HuH-7 (cell line): ENCODE measurements around the gene TMEM174.
"Not testable (repeated sequence)": the region's sequence is repeated elsewhere in the genome, so short reads cannot be mapped to it uniquely, and the experiment has no call there.

Experiments used
- DNase-seq: peaks from one replicate; pipeline ENCODE4 v3.0.0; 2011; ENCODE audit warnings: low spot score

TMEM174 gene

GRCh38 chr5:73196201-73196600, 23.2 kb downstream of the TMEM174 start:
- no peak for DNase-seq

GRCh38 chr5:73197637-73198257, 24.8 kb downstream of the TMEM174 start:
- no peak for DNase-seq

DNA sequence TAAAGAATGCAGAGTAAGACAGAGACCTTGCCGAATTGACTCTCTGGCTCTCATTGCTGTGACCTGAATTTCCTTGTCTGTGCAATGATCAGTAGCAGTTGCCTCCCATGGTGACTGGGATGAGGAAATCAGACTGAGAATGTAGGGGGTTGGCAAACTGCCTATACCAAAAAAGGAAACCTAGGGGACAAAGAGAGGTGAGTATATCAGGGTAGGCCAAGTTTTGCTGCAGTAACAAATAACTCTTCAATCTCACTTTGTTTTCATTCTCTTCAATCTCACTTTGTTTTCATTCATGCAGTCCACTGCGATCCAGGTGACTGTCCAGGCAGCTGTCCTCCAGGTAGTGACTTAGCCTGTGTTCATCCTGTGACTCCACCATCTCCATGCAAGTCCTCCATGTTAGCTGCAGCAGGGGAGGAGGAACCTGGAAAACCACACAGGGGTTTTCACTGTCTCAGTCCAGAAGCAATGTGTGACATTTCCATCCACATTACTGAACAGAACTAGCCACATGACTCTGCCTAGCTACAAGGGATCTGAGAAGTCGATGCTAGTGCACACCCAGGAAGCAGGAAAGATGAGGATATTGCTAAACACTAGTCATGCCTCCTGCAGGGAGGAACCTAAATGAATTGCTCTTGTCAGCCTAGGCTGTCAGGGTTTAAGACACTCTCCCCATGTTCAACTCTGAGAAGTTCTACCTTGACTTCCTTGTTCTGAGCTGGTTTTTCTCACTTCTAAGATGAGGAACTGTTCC, 26.0 kb downstream of the TMEM174 start:
- DNase-seq: no peak

GRCh38 chr5:73199671-73200070, 26.7 kb downstream of the TMEM174 start:
- DNase-seq: no peak

DNA sequence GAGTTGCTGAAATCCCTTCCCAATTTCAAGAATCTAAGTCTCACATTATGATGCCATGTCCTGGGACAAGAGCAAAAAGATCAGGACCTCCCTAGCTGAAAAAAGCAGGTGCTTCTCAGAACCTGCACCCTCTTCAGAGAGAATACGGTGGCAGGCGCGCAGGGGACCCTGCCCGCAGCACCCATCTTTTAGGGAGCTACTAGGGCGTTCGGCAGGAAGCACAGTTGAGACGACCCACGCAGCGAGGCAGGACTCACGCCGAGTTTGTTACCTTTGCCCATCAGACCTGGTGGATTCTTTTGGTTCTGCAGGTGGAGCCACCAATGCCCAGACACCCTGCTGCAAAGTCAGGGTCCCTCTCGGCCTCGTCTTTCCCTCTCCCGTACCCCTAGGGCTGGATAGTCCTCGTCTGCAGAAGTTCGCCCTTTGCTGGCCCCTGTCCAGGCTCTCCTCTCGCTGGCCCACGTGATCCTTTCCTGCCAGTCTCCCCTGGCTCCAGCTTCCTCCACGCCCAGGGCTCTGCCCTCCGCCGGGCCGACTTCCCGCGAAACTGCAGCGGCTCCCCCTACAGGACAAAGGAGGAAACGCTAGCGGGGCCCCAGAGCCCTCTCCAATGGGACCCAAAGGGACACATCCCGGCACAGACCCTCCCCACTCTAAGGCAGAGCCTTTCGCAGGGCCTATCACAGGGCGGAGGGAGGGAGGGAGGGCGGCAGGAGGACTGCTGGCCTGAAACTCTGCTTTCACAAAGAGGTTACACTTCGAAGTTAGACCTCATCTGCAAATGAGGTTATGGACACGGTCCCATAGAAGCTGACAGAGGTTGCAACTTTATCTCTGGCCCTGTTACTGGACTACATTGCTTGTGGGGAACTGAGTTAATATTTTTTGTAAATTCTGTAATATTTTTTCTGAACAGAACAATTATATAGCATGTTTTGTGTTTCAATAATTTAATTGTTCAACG, 28.8 kb downstream of the TMEM174 start:
- peak; percentile 82 for DNase-seq

DNA sequence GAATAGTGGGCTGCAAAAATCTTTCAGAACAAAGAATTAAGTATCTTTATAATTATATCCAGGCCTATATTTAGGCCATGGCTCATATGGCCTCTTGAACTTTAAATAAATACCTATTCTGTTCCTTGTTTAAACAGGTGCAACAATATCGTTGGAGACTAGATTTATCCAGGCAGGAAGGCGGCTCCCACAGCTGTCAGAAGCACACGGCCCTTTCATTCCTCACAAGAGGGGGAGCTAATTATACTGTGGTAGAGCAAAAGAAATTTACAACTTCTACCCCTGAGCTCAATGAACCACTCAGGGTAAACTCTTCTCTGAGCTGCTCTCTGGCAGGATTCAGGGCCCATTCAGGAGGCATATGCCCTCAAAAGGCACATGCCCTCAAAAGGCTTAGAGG, 31.3 kb downstream of the TMEM174 start:
- DNase-seq: no peak

DNA sequence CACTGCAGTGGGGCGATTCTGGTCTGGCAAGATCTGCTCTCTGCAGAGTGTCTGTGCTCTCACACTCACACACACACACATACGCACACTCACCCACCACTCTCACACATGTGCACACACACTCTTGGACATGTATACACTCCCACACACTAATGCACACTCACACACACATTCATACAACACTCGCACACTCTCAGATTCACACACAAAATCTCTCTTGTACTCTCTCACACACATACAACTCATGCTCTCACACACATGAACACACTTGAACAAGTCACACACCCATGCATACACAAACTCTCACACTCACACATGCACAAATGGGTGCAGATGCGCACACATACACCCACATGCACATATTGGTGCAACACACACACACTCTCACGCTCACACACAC, 31.7 kb downstream of the TMEM174 start:
- DNase-seq: no peak

- DNase-seq: no peak
Observed at GRCh38 chr5:73205305-73205704, 32.3 kb downstream of the TMEM174 start.

GRCh38 chr5:73207239-73207638, 34.2 kb downstream of the TMEM174 start:
- DNase-seq: not testable (repeated sequence)

- not testable (repeated sequence) for DNase-seq
Observed at GRCh38 chr5:73209075-73209474, 36.1 kb downstream of the TMEM174 start.

GRCh38 chr5:73212693-73213092, 39.7 kb downstream of the TMEM174 start:
- DNase-seq: not testable (repeated sequence)

- no peak for DNase-seq
Observed at GRCh38 chr5:73213566-73213998, 40.6 kb downstream of the TMEM174 start.

DNA sequence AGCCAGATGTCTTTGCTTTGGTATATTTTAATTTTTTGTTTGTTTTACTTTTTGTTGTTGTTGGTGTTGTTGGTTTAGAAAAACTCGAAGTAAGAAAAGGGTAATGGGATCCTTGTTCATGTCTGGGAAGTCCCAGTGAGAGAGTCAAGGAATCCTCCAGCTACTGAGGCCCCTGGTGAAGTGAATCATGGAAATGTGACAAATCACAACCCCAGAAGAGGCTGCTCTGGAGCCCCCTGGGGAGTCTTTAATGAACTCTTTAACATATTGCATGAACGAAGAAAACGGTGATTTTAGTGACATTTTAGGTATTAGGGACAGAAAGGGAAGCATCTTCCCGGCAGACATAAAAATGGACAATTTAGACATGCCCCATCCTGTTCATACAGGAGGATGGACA, 41.3 kb downstream of the TMEM174 start:
- DNase-seq: no peak

GRCh38 chr5:73214996-73215395, 42.0 kb downstream of the TMEM174 start:
- DNase-seq: no peak

DNA sequence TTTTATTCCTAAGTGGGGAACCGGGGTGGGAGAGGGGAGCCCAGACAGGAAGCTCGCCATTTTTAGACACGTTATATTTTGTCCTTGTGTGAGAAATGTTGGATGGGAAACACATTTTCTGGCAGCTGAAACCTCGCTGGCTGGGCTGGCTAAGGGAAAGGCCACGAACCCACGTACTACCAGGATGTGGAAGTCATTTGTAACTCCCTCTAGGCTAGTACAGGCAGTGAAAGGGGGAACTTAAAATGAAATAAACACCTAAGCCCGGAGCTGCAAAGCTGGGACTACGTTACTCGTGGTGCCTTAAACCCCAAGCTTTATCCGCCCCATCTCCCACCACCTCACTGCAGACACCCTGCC, 42.5 kb downstream of the TMEM174 start:
- DNase-seq: no peak

- DNase-seq: peak; percentile 82
Observed at GRCh38 chr5:73215891-73216610, 43.1 kb downstream of the TMEM174 start.

DNA sequence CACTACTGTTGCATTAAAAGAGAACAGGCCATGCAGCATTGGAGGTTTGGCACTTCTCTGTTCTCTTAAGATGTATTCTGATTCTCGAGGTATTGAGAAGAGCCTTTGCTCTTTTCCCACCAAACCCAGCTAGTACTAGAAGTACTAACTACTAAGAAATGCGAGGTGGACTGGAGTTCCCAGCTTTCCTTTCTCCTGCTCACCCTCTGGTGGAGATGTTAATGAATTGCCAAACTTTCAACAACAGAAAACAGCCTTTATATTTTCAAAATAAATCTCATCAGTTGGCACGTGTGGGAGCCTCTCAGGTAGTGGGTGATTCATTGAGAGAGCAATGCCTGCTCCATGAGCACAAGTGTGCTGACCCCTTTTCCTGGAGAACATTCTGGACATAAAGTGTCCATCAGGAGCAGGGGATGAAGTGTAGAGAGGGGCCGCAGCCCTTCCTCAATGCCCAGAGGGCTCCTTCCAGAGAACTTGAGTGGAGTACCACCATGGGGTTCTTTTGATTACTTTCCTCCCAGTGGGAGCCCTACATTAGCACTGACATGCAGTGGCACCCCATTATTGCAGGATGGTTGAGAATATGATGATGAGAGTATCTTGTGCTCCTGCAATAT, 45.7 kb downstream of the TMEM174 start:
- DNase-seq: peak; percentile 49

DNA sequence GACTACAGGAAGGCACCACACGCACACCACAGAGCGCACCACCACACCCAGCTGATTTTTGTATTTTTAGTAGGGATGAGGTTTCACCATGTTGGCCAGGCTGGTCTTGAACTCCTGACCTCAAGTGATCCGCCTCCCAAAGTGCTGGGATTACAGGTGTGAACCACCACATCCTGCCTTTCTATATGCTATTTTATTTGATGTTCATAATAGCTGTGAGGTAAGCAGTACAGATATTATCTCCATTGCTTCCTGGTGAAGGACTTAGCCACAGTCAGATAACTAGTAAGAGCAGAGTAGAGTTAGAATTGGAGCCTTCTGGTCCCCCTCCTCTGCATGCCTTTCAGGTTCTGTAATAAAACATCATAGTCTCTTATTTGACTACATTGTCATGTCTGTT, 46.3 kb downstream of the TMEM174 start:
- not testable (repeated sequence) for DNase-seq

DNA sequence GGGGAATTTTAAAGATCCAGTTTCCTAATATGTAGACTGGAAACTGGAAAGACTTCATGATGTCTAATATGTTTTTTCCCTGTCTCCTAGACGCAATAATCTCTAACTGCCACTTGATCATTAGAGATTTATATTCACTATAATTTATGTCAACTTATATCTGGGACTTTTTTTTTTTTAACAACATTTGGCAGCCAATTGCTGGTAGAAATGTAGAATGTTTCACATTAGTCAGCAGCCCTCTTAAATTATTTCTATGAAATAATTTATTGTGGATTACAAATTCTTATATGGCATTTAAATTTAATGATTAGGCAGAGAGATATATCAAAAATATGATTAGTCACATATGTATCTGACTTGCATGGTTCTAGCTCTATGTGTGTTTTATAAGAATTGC, 48.2 kb downstream of the TMEM174 start:
- no peak for DNase-seq

DNA sequence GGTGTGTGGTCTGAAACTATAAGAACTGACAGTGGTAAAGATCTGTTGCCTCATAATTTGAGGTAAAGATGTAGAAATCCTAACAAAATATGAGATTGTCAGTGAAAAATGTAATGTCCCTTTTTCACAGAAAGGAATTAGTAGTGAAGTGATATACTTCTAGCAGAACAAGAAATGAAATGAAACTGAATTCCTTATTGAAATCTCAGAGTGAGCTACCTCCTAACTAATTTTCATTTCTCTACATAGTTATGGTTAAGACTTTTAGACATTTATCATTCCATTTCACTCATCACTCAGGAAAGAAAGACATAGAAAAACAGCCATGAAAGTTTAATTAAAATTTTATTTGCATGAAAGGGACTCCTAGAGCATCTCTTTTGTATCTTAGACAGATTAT, 48.7 kb downstream of the TMEM174 start:
- DNase-seq: no peak

DNA sequence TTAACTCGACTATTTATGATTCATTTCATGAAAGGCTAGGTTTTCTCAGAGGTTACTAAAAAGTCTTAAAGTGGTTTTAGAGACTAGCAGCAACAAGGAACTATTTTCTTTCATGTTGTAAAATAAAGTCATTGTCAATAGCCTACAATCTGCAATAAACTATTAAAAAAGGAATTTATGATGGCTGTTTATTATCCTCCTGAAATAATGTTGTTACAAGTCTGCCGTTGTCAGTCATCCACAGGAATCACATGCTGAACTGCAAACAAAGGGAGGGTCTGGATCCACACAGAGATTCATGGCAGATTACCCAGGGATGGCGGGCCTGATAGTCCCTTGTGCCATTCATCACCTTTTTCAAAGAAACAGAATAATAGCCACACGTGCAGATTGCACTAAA, 49.2 kb downstream of the TMEM174 start:
- no peak for DNase-seq
